DOHH2 (cell line): ENCODE data around the gene MTMR10.

Experiments used
- H3F3A ChIP-seq: fragments of 200-600 bp; sonication (generic), shearing (Covaris generic); 2 replicates; pipeline ENCODE4 v1.6.0; 2016; ENCODE audit warnings: antibody characterized with exemption, mild to moderate bottlenecking; ENCODE audit not compliant: control insufficient read depth, insufficient read depth
- H3K27ac ChIP-seq: fragments of 200-600 bp; sonication (generic); 2 replicates; pipeline ENCODE4 v1.5.1; 2014; ENCODE audit warnings: low read depth, mild to moderate bottlenecking, low read length, moderate library complexity
- H3K27me3 ChIP-seq: fragments of 200-600 bp; sonication (generic); 2 replicates; pipeline ENCODE4 v1.6.1; 2014; ENCODE audit warnings: mild to moderate bottlenecking, low read length, mixed read lengths; ENCODE audit not compliant: control insufficient read depth
- H3K36me3 ChIP-seq: fragments of 200-600 bp; sonication (generic); 2 replicates; pipeline ENCODE4 v1.6.1; 2014; ENCODE audit warnings: mild to moderate bottlenecking, low read length, moderate library complexity, mixed read lengths; ENCODE audit not compliant: control insufficient read depth
- H3K4me1 ChIP-seq: fragments of 200-600 bp; sonication (generic); 2 replicates; pipeline ENCODE4 v1.6.1; 2014; ENCODE audit warnings: mild to moderate bottlenecking, low read length, mixed read lengths; ENCODE audit not compliant: control insufficient read depth
- H3K4me2 ChIP-seq: fragments of 200-600 bp; sonication (generic); 2 replicates; pipeline ENCODE4 v1.6.0; 2014; ENCODE audit warnings: mild to moderate bottlenecking, low read length, moderate library complexity
- H3K4me3 ChIP-seq: fragments of 200-600 bp; sonication (generic); 2 replicates; pipeline ENCODE4 v1.5.1; 2014; ENCODE audit warnings: mild to moderate bottlenecking, low read length, mixed read lengths
- H3K79me2 ChIP-seq: fragments of 200-600 bp; sonication (generic); 2 replicates; pipeline ENCODE4 v1.6.1; 2014; ENCODE audit warnings: mild to moderate bottlenecking, low read length, mixed read lengths; ENCODE audit not compliant: control insufficient read depth
- H3K9me2 ChIP-seq: fragments of 200-600 bp; sonication (generic); replicated peaks from 2 replicates; pipeline ENCODE4 v1.6.1; 2014; ENCODE audit warnings: mild to moderate bottlenecking, low read length, mixed read lengths; ENCODE audit not compliant: control insufficient read depth
- H3K9me3 ChIP-seq: fragments of 200-600 bp; sonication (generic); 2 replicates; pipeline ENCODE4 v1.6.1; 2014; ENCODE audit warnings: antibody characterized with exemption, low read length, mixed read lengths; ENCODE audit not compliant: control insufficient read depth, insufficient read depth
- H4K20me1 ChIP-seq: fragments of 200-600 bp; sonication (generic); 2 replicates; pipeline ENCODE4 v1.6.0; 2014; ENCODE audit warnings: low read depth, mild to moderate bottlenecking, antibody characterized with exemption, low read length, moderate library complexity; ENCODE audit not compliant: control insufficient read depth, insufficient read depth
- EZH2phosphoT487 ChIP-seq: fragments of 200-600 bp; sonication (generic); IDR thresholded peaks from 2 replicates; pipeline ENCODE4 v1.6.1; 2017; ENCODE audit warnings: borderline replicate concordance, mild to moderate bottlenecking, antibody characterized with exemption, low read length, moderate library complexity, mixed read lengths
- TF ChIP-seq, protein P1 (sequence below): fragments of 200-600 bp; sonication (generic); IDR thresholded peaks from one replicate; pipeline ENCODE4 v1.5.1; 2014; ENCODE audit warnings: antibody characterized with exemption, mild to moderate bottlenecking, low read depth, low read length; ENCODE audit not compliant: poor library complexity, severe bottlenecking

The MTMR10 gene

DNA sequence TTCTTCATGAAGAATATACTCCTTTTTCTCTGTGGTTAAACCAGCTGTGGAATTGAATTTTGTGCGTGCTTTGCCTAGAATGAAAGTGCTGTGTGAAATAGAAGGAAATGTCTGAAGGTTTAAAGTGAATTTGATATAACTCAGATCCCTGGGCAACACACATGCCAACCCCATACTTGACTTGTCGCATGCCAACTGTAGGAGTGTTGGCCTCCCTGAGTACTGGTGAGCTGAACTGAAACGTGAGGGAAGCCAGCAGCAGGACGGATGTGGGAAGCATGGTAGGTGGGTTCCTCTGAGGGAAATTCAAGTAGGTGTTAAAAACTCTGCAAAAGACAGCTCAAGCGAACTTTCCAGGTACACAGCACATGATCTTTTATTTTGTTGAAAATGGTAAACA, 73.1 kb downstream of the MTMR10 start:
- Histone ChIP-seq H3F3A (no peaks in the 10 kb centered on the region), H3K36me3 (peaks cover 12% of the 10 kb centered on the region), H3K4me1 (peaks cover 14% of the 10 kb centered on the region), H3K27me3 (no peaks in the 10 kb centered on the region), H3K9me3 (no peaks in the 10 kb centered on the region), H3K79me2 (no peaks in the 10 kb centered on the region), H3K27ac (no peak overlapping the region), H4K20me1 (no peaks in the 10 kb centered on the region), H3K9me2 (no peaks in the 10 kb centered on the region), H3K4me2 (no peak overlapping the region), H3K4me3 (no peak overlapping the region)
- no peak for TF ChIP-seq EZH2phosphoT487
- TF ChIP-seq, protein P1, sequence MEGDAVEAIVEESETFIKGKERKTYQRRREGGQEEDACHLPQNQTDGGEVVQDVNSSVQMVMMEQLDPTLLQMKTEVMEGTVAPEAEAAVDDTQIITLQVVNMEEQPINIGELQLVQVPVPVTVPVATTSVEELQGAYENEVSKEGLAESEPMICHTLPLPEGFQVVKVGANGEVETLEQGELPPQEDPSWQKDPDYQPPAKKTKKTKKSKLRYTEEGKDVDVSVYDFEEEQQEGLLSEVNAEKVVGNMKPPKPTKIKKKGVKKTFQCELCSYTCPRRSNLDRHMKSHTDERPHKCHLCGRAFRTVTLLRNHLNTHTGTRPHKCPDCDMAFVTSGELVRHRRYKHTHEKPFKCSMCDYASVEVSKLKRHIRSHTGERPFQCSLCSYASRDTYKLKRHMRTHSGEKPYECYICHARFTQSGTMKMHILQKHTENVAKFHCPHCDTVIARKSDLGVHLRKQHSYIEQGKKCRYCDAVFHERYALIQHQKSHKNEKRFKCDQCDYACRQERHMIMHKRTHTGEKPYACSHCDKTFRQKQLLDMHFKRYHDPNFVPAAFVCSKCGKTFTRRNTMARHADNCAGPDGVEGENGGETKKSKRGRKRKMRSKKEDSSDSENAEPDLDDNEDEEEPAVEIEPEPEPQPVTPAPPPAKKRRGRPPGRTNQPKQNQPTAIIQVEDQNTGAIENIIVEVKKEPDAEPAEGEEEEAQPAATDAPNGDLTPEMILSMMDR = no peak

DNA sequence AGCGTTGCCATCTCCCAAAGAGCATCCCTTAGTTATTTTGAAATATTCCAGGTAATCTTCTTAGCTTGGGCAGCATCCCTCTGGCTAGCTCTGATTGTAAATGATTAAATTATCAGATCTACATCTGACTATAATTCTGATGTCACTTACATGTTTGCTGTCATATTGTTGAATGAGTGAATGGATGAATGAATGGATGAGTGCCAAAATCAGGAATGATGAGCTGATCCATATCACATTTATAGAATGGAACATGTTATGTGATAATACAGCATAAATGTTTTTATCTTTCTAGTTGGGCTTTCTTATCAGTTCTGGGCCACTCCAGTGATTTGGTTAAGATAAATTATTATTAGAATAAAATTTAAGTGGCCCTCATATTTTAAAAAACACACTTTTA, 73.8 kb downstream of the MTMR10 start:
- H3K27me3 ChIP-seq = no peaks in the 10 kb centered on the region
- H3K27ac ChIP-seq = no peak overlapping the region
- H3K9me3 ChIP-seq = no peaks in the 10 kb centered on the region
- no peak overlapping the region for H3K4me3 ChIP-seq
- no peak overlapping the region for H3K4me2 ChIP-seq
- H3K36me3 ChIP-seq = peaks cover 12% of the 10 kb centered on the region
- TF ChIP-seq EZH2phosphoT487 = no peak
- TF ChIP-seq, protein P1 = no peak
- H3K4me1 ChIP-seq = peaks cover 14% of the 10 kb centered on the region
- no peaks in the 10 kb centered on the region for H3K9me2 ChIP-seq
- H3F3A ChIP-seq = no peaks in the 10 kb centered on the region
- no peaks in the 10 kb centered on the region for H4K20me1 ChIP-seq
- no peaks in the 10 kb centered on the region for H3K79me2 ChIP-seq

DNA sequence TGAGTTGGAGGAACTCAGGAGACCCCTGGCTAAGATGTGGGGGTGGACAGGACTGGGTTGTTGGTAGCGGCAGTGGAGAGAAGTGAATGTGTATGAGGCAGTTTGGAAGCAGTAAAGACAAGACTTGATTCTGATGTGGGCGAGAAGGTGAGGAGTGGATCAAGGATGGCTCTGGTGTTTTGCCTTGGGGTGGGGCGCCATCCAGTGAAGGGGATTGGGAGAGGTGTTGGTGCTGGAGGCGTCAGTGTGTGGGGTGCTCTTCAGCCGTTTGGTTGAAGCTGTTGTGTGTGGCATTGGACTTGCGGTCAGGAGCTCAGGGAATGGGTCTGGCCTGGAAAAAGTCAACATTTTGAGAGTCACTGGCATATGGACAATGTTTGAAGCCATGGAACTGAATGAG, 74.4 kb downstream of the MTMR10 start:
- no peaks in the 10 kb centered on the region for H3K9me3 ChIP-seq
- H3K36me3 ChIP-seq = peaks cover 9% of the 10 kb centered on the region
- H3K27ac ChIP-seq = no peak overlapping the region
- H3K9me2 ChIP-seq = no peaks in the 10 kb centered on the region
- TF ChIP-seq, protein P1 = no peak
- TF ChIP-seq EZH2phosphoT487 = no peak
- H3K4me1 ChIP-seq = peaks cover 14% of the 10 kb centered on the region
- H3K27me3 ChIP-seq = no peaks in the 10 kb centered on the region
- no peaks in the 10 kb centered on the region for H3K79me2 ChIP-seq
- H3K4me3 ChIP-seq = no peak overlapping the region
- no peaks in the 10 kb centered on the region for H3F3A ChIP-seq
- no peak overlapping the region for H3K4me2 ChIP-seq
- H4K20me1 ChIP-seq = no peaks in the 10 kb centered on the region

DNA sequence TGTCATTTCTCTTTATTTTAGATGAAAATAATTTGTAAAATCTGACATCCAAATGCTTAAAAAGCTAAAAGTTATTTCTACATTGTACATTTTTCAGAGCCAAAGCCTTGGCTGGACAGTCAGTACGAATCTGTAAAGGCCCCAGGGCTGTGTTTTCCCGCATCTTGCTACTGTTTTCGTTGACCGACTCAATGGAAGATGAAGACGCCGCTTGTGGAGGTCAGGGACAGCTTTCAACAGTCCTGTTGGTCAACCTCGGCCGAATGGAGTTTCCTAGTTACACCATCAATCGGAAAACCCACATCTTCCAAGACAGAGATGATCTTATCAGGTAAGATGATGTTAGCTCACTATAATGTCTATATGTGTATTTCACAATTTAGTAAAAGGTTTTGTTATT, 77.7 kb downstream of the MTMR10 start:
- Histone ChIP-seq H3K4me1 (no peaks in the 10 kb centered on the region), H3K27me3 (no peaks in the 10 kb centered on the region), H4K20me1 (no peaks in the 10 kb centered on the region), H3K27ac (no peak overlapping the region), H3K79me2 (no peaks in the 10 kb centered on the region), H3K4me2 (no peak overlapping the region), H3F3A (no peaks in the 10 kb centered on the region), H3K36me3 (peaks cover 9% of the 10 kb centered on the region), H3K4me3 (no peak overlapping the region), H3K9me2 (no peaks in the 10 kb centered on the region), H3K9me3 (no peaks in the 10 kb centered on the region)
- TF ChIP-seq, protein P1 = no peak
- no peak for TF ChIP-seq EZH2phosphoT487
